Right forelimb (tissue), 1 donor: ENCODE data around the gene ZNF383.
"Not testable (repeated sequence)": the region's sequence is repeated elsewhere in the genome, so short reads cannot be mapped to it uniquely, and the experiment has no call there.

Source experiments
- DNase-seq: peaks from one replicate; pipeline ENCODE4 v3.0.0-alpha.2; 2018

ZNF383 gene

DNA sequence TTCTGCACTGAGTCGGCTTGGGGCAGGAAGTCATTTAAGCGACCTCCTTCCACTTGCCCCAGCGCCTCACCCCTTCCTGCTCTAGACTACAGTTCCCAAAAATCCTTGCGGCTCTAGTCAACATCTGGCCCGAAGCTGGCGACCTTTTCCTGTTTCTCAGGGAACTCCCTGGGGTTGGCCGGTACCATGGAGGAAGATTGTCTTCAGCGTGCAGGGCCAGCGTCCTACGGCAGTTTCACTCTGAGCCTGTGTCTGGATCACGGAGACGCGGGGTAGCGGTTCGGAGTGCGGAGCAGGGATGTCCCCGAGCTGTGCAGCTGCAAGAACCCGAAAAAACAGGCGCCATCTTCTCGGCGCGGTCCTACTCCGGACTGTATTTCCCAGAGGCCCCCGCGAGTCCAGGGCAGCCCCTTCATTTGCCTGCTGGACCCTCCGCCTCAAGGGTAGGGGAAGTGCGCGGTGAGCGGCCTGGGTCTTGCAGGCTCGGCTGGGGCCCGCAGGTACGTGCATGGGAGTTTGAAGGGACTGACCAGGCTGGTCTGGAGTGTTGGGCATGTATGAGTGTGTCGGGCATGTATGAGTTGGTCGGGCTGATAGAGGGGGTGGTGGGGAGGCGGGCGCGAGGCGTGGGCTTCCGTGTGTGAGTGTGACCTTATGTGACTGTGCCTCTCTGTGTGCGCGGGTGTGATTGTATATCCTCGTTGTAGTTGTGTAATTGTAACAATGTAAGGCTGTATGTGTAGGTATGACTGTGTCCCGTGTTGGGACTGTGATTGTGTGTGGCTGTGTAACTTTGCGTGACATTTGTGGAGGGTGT is at the start of gene ZNF383:
Gene ZNF383 (plus strand): TSS at position 440 of the 817 bp plus-strand sequence. CDS start 12,240 bp downstream, outside the sequence.
- peak; percentile 95 for DNase-seq

DNA sequence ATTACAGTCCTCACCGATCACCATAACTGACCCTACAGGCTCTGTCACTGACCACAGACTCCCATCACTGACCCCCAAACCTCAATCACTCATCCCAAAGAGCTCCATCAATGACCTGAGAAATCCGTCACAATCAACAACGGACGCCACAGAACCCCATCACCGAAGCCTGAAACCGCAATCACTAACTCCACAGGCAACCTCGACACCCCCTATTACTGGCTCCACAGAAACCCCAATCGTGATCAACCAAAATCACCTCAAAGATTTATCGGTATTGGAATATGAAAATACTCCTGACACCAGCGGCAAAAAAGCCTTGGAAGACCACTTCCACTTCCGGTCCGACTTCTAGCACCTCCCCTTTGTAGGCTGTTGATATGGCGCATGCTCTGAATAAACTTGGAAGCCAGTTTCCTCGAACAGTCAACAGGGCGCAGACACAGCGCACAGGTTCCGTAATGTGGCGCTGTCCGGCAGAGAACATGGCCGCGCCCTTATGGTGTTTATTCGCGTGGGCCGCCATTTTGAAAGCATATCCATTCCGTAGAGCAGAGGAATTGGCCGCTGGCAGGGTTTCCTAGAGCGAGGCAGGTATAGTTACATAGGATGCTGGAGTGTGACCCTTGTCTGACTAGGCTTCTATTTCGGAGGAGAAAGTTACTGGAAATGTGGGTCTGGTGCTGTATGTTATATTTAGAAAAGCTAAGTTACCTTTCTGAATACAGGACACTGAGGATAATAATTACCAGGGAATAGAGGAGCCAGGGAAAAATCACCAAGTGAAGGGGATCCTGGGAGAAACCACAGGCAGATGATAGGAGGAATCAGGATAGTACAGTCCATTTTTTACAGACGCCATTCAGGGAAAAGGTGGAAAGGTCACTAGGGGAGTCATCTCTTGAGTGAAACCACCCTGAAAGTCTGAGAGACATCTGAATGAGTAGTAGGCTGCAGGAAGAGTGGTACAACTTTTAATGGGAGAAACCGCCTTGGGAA is 45.3 kb upstream of the ZNF383 start, which contains the start of gene ZNF585A:
Gene ZNF585A (minus strand): TSS at position 328 of the 999 bp plus-strand sequence. CDS start 2,785 bp downstream, outside the sequence.
- DNase-seq: peak; percentile 93

DNA sequence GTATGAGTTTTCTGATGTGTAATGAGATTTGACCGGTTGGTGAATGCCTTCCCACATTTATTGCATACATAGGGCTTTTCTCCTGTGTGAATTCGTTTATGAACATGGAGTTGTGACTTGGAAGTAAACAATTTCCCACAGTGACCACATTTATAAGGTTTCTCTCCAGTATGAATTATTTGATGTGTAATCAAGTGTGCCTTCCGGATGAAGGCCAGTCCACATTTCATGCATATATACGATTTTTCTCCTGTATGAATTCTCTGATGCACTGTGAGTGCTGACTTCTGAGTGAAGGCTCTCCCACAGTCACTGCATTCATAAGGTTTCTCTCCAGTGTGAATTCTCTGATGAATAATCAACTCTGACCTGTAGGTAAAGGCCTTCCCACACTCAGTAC is 31.9 kb upstream of the ZNF383 start:
- DNase-seq: not testable (repeated sequence)

DNA sequence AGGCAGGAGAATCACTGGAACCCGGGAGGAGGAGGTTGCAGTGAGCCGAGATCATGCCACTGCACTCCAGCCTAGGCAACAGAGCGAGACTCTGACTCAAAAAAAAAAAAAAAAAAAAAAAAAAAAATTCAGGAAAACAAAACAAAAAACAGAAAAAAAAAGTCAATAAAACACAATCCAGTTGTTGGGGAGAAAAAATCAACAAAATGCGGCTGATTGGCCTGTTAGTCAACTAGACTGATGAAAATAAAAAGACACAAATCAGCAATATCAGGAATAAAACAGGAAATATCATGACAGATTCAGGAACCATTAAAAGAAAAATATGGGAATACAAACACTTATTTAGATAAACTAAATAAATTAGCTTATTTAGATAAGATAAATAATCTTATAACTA is 22.8 kb upstream of the ZNF383 start:
- not testable (repeated sequence) for DNase-seq

DNA sequence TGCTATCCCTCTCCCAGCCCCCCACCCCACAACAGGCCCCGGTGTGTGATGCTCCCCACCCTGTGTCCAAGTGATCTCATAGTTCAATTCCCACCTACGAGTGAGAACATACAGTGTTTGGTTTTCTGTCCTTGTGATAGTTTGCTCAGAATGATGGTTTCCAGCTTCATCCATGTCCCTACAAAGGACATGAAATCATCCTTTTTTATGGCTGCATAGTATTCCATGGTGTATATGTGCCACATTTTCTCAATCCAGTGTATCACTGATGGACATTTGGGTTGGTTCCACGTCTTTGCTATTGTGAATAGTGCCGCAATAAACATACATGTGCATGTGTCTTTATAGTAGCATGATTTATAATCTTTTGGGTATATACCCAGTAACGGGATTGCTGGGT is 20.9 kb upstream of the ZNF383 start:
- DNase-seq: not testable (repeated sequence)

DNA sequence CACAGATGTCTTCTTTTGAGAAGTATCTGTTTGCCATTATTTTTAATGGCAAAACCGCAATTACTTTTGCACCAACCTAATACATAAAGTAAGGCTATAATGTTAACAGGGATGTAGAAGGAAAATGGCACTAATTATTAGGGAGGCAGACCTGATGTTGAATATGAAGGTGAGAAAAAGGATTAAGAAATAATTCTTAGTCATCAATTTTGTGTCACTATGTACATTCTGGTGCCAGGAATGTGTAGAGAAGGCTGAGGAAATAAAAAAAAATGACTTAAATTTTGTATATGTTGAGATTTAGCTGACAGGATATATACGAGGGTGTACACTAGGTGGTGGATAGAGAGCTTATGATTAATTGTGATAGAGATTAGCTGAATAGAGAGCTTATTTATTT is 20.2 kb upstream of the ZNF383 start:
- no peak for DNase-seq

DNA sequence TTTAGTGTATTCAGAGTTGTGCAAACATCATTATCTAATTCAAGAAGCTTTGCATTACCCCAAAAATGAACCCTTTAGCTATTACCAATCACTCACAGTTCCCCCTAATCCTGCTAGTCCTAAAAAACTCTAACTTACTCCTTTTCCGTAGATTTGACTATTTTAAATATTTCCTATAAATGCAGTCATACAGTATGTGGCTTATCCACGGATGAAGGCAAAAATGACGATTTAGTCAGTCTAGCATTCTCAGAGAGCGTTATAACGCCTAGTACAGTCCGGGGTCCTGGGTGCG is 587 bp upstream of the ZNF383 start:
- no peak for DNase-seq

DNA sequence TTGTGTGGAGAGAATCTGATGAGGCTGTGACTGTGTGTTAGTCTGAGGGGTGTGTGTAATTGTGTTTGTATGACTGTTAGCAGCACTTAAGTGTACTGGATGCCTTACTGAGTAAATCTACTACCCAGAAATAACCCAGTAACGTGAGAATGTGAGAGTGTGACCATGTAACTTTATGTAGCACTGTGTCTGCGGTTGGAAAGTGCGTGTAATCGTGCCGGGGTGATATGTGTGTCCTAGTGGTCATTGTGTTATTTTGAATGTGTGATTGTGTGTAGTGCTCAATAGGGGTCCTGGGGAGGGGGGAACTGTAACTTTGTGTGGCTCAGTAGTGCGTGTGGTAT is 550 bp downstream of the ZNF383 start:
- peak; percentile 39 for DNase-seq

DNA sequence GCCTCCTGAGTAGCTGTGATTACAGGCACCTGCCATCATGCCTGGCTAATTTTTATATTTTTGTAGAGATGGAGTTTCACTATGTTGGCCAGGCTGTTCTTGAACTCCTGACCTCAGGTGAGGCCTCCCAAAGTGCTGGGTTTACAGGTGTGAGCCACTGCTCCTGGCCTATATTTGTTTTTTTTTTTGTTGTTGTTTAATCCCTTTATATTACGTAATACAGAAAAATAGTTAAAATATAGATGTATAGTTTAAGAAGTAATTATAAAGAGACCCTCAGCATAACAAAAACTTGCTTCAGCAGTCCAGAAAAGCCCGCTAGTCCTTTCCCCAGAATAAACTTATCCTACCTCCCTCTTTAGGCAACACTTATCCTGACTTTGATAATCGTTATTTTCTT is 2.4 kb downstream of the ZNF383 start:
- no peak for DNase-seq

DNA sequence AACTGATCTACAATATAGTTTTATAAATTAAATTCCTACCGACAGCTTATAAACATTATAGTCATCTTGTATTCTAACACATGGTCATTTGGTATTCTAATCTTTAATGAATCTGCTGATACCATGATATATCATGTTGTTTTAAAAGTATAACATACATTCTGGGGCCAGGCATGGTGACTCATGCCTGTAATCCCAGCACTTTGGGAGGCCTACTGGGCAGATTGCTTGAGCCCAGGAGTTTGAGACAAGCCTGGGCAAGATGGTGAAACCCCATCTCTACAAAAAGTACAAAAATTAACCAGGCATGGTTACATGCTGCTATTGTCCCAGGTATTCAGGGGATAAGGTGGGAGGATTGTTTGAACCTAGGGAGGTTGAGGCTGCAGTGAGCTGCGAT is 3.1 kb downstream of the ZNF383 start:
- no peak for DNase-seq

DNA sequence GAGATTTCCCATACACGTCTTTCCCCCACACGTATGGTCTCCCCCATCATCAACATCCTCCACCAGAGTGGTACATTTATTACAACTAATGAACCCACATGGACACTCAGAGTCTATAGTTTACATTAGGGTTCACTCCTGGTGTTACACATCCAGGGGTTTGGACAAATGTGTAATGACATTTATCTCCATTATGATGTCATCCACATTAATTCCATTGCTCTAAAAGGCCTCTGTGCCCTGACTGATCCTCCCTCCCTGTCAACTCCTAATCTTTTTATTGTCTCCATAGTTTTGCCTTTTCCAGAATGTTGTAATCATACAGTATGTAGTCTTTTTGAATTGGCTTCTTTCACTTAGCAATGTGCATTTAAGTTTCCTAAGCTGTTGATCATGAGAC is 8.2 kb downstream of the ZNF383 start:
- no peak for DNase-seq

DNA sequence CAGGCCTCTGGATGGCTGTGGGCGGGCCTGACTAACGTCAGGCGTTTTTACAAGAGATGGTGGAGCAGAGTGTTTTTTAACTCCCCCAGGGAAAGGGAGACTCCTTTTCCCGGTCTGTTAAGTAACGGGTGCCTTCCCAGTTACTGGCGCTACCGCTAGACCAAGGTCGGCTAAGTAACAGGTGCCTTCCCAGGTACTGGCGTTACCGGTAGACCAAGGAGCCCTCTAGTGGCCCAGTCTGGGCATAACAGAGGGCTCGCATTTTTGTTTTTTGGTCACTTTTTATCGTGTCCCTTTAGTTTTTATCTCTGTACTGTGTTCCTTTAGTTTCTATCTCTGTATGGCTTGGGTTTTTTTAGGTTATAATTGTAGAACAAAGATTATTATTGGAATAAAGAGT is 10.0 kb downstream of the ZNF383 start:
- peak; percentile 61 for DNase-seq

DNA sequence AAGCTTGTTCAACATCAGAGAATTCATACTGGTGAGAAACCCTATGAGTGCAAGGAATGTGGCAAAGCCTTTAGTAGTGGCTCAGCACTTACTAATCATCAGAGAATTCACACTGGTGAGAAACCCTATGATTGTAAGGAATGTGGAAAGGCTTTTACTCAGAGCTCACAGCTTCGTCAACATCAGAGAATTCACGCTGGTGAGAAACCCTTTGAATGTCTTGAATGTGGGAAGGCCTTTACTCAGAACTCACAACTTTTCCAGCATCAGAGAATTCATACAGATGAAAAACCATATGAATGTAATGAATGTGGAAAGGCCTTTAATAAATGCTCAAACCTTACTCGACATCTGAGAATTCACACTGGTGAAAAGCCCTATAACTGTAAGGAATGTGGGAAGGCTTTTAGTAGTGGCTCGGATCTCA is 25.2 kb downstream of the ZNF383 start:
- no peak for DNase-seq

DNA sequence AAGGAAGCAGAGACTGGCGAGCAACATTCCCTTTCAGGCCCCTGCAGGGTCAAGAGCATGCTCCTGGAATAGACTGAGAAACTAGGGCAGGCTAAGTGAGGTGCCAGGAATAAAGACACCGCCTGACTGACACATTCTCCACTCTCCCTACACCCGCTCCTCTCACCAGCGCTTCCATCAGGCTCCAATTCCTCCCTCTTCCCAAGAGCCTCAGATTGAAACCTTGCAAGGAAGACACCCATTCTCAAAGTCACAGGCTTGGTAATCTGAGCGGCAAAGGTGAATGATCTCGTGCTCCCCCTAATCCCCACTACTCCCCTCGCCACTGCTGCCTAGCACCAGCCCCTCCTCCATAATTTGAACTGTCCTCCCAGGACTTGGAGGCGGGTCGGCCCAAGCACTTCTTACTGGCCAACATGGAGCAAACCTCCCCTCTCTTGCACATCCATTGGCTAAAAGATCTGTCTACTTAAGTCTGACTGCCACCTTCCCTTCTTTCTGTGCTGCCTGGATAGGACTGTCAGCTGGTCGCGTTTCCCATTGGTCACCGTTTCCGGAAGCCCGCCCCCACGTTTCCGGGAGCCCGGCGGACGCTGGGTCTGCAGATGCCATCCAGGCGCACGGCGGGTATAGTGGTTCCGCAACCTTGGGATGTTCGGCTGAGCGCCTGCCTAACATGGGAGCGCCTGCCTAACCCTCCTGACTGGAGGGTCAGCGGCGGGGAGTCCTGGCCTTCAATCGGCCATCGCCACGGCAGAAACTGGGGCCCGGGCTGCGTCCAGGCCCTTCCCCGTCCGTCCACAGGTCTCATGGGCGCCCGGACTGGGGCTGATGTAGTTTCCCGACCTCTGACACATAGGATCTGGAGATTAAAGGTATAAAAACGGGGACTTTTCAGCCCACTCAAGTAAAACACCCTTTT is 33.6 kb downstream of the ZNF383 start:
- peak; percentile 95 for DNase-seq

DNA sequence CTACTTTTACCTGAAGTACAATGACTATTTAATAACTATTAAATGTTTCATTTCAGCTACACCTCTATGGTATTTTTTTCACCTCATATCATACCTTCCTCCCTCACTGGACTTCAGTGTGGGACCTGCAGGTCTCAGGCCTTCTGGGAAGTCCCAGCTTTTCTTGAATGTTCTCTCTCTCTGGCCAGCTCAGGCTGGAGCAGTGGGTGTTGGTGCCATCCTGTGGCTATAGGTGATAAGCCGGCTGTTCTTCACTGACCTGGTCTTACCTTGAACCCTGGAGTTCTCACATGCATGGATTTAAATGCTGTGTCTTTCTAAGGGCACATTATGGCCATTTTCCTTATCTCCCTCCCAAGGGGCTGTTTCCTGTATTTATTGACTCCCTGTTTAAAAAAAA is 45.0 kb downstream of the ZNF383 start:
- not testable (repeated sequence) for DNase-seq

DNA sequence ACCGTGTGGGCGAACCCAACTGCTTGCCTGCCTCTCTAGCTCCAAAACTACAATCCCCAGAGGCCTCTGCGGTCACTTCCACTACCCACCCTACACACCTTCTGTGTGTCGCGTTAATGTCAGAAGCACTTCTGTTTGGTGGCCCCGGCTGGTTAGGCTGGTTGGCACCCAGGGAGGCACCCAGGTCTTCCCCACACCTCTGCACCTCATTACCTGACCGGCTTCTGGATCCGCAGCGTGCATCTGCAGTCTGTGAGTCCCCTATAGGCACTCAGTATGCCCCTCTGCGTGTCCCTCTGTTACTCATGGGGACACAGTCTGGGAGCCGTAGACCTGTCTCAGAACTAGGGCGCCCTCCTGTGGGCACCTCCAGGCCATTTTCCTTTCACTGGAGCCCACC is 49.0 kb downstream of the ZNF383 start:
- not testable (repeated sequence) for DNase-seq

DNA sequence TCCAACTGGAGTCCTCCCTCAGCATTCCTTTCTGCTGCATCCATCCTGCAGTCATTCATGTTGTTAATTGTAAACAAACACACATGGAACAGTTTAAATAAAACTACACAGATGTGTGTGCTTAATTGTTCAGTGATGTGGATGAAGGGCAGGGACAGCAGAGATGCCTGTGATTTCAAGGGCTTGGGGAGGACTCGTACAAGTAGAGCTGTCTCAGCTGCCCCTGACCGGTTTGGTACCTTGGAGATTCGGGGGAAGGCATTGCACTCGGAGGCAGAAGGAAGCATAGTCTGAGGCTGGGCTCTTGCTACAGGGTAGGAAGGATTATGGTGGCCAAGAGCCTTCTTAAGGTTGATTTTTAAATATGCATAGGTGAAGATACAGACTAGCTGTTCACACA is 49.7 kb downstream of the ZNF383 start:
- DNase-seq: not testable (repeated sequence)

DNA sequence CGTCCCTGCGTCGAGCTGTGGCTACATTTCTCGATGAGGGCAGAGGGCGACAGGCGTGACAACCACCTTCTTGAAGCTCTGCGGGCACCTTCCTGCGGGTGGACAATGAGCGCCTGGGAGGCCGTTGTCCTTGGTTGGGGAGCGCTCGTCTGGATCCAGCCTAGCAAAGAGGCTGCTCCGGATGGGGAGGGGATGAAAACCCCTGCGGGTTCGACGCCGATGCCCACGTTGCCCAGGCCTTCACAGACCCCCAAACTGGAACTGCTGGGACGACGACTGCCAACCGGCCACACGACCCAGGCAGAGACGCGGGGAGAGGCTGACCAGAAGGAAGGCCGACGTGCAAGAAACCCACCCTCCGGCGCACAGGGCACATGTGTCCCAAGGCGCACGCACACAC is 62.6 kb downstream of the ZNF383 start:
- not testable (repeated sequence) for DNase-seq

DNA sequence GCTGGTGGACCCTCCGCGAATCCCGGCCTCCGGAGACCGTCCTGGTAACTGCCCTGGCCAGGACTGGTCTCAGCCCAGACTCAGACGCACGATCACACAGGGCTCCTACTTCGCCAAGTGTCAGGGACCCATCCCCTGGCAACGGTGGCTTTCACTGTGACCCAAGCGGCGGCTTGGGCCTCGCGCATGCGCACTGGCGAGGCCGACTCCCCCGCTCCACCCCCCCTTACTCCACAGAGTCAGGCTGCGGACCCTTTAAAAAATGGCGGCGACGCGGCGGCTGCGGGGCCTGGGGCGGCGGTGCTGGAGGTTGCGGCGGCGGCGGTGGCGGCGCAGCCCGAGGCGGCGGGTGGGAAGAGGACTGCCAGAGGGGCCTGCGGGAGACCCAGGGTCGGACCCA is 66.0 kb downstream of the ZNF383 start:
- not testable (repeated sequence) for DNase-seq

DNA sequence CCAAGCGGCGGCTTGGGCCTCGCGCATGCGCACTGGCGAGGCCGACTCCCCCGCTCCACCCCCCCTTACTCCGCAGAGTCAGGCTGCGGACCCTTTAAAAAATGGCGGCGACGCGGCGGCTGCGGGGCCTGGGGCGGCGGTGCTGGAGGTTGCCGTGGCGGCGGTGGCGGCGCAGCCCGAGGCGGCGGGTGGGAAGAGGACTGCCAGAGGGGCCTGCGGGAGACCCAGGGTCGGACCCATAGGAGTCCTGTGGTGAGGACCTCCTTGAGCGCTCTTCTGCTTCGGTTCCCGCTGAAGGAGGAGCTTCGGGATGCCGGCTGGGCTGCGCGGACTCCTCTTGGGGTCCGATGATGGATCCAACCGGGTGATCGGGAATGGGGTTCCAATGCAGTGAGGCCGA is 71.2 kb downstream of the ZNF383 start:
- not testable (repeated sequence) for DNase-seq

DNA sequence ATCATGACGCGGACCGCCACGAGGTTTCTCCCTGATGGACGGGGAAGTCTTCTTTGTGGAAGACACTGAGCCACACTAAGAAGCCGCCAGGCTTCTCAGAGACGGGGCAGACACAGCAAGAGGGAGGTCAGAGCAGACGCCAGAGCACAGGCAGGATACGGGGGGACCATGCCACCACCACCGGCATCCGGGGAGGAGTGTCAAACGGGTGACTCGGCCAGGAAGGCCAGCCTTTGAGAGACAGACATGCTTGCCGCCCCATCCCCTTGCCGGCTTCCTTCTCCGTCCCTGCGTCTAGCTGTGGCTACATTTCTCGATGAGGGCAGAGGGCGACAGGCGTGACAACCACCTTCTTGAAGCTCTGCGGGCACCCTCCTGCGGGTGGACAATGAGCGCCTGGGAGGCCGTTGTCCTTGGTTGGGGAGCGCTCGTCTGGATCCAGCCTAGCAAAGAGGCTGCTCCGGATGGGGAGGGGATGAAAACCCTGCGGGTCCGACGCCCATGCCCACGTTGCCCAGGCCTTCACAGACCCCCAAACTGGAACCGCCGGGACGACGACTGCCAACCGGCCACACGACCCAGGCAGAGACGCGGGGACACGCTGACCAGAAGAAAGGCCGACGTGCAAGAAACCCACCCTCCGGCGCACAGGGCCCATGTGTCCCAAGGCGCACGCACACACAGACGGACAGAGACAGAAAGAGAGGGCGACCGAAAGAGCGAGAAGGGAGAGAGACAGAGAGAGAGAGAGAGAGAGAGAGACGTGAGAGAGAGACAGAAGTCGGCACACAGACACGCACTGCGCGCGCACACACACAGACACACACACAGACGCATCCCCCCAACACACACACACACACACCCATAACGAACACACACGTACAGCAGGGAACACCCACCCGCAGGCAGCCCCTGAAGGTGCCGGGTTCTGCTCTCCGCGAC is 75.3 kb downstream of the ZNF383 start:
- DNase-seq: not testable (repeated sequence)
